Peyer's patch (tissue), 4 donors: ENCODE data around the gene PRICKLE2.

ENCODE experiments used
- CTCF ChIP-seq, 6 experiments: fragments of 450-650 bp in 4 of 6; fragments of 200-600 bp in 2 of 6; sonication (generic) in 1 of 6; IDR thresholded peaks; one replicate each; pipeline ENCODE4 v1.5.1; 2017 to 2019; ENCODE audit warnings: antibody characterized with exemption in 6 of 6, mild to moderate bottlenecking in 3 of 6, moderate library complexity in 1 of 6
- POLR2A ChIP-seq, 2 donors: fragments of 450-650 bp; IDR thresholded peaks; one replicate each; pipeline ENCODE4 v1.5.1; 2017; ENCODE audit warnings: antibody characterized with exemption in 2 of 2, mild to moderate bottlenecking in 2 of 2, moderate library complexity in 2 of 2

GRCh38 chr3:64260431-64260830 lies 35.2 kb upstream of the PRICKLE2 start:
- no peak for TF ChIP-seq CTCF (IDR thresholded peaks at IDR 0.05)
- no peak for TF ChIP-seq POLR2A (IDR thresholded peaks at IDR 0.05)
